Activated CD4-positive, alpha-beta T cell treated with anti-CD3 and anti-CD28 coated beads, Interleukin-2, amount 50 U/mL, for 24 hours (primary cell): ENCODE measurements around the gene RFX3.

ENCODE experiments used
- DNase-seq, 2 donors: peaks; one replicate each; pipeline ENCODE4 v3.0.0-alpha.2; 2020; ENCODE audit warnings: low read depth in 1 of 2, low spot score in 1 of 2

RFX3 gene

DNA sequence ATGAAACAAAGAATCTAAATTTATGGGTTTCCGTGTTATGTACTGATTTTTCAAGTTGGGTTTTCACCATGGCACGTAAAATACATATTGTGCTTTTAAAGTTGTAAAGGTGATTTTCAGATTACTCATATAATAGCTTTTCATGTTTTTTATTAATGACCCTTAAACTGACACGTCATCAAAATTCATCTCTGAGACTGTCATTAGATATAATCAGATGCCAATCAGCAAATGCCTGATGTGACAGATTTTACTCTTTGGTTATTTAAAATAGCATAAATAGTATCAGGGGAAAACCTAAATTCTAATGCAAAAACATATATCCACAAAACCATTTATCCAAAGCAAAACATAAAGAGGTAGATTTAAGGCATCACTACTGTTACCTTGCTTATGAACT, 11.0 kb downstream of the RFX3 start:
- DNase-seq: no peak

- DNase-seq: no peak
These were observed 12.5 kb downstream of the RFX3 start for GRCh38 chr9:3513265-3513818.

- no peak for DNase-seq
These were observed 14.2 kb downstream of the RFX3 start for GRCh38 chr9:3511551-3511950.

- DNase-seq: no peak
These were observed 15.0 kb downstream of the RFX3 start for GRCh38 chr9:3510796-3511195.

DNA sequence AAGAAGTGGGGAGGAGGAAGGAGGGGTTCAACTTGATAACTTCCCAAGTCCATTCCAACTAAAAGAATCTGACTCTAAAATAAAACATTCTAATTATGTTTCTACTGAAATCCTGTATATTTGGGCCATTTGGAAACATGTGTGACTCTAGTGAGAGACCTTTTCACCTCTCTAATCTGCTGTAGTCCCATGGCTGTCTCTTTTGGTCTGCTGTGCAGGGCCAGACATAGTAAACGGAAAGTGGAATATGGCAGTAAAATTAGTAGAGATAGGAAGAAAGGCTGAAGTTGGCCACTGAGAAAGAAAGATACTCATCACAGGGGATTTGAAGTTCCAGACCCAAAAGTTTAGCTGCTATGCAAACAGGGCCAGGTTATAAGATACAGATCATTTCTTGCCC, 15.9 kb downstream of the RFX3 start:
- no peak for DNase-seq

GRCh38 chr9:3508521-3509291, 17.1 kb downstream of the RFX3 start:
- no peak for DNase-seq

DNA sequence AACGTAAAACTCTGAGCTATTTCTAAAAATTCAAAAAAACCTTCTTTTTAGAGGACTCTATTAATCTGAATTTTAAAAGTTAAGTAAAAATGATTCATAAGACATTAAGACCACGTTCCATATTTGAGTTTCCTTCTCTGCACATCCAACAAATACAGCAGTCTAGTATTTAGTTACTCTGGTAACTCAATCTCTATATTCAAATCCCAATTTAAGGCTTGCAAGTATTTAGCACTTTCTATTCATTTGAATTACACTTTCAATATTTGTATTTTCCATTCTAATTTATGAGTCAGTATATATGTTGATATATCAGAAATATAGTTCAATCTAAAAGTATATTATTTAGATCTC, 17.7 kb downstream of the RFX3 start:
- no peak for DNase-seq

- DNase-seq: no peak
These were observed 18.3 kb downstream of the RFX3 start for GRCh38 chr9:3507395-3508077.

GRCh38 chr9:3506164-3506563, 19.6 kb downstream of the RFX3 start:
- no peak for DNase-seq

- no peak for DNase-seq
These were observed 23.0 kb downstream of the RFX3 start for GRCh38 chr9:3502560-3503398.

- no peak for DNase-seq
These were observed 25.8 kb downstream of the RFX3 start for GRCh38 chr9:3500044-3500443.

- no peak for DNase-seq
These were observed 27.1 kb downstream of the RFX3 start for GRCh38 chr9:3498691-3499090.

- DNase-seq: no peak
These were observed 27.9 kb downstream of the RFX3 start for GRCh38 chr9:3497857-3498256.

- DNase-seq: no peak
These were observed 28.4 kb downstream of the RFX3 start for GRCh38 chr9:3497401-3497800.

DNA sequence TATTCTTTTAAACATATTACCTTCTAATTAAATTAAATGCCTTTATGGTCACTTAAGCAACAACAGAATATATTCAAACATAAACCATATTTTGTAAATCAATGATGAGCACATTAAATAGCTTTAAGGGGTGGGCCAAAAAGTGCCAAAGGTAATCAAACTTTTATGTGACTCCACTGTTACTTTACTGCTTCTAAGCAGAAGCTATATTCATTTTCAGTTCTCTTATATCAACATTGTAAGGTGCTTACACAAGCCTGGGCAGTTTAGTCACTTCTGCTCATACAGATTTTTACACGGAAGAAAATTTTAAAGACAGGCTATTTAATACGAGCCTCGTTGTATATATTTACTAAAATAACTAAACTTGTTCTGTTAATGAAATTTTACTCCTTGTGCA, 29.9 kb downstream of the RFX3 start:
- DNase-seq: no peak

DNA sequence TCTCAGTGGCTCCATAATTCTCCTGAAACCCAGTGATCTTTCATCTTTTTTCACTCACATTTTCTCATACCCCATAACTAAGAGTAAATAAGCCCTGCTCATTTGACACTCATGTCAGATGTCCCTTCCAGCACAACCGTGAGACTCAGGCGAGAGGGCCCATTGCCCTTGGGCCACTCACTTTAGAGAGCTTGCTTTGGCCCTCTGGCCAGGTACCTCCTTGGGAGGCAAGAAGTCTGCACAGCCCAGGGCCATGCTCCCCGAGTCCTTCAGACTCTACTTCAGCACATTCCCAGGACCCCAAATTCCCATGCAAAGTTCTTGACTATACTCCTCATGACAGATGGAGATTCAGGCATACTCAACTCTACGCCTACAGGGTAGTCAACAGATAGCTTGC, 33.6 kb downstream of the RFX3 start:
- no peak for DNase-seq

DNA sequence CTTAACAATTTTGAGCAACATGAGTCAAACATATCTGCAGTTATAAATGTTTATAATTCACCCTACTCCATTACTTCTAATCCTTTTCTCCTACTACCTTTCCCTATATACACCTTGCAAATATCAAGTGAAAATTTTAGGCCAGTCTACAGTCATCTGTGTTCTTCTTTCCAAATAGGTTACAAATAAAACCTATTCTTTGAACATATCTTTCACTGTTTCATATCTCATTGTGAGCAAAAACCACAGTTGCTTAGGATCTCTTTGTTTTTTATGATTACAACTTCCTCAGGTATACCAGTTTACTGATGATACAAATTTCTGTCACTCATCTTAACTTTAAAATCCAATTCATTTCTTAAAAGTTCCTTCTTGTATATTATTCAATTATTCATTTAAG, 34.4 kb downstream of the RFX3 start:
- DNase-seq: no peak

- no peak for DNase-seq
These were observed 34.8 kb downstream of the RFX3 start for GRCh38 chr9:3490957-3491356.

DNA sequence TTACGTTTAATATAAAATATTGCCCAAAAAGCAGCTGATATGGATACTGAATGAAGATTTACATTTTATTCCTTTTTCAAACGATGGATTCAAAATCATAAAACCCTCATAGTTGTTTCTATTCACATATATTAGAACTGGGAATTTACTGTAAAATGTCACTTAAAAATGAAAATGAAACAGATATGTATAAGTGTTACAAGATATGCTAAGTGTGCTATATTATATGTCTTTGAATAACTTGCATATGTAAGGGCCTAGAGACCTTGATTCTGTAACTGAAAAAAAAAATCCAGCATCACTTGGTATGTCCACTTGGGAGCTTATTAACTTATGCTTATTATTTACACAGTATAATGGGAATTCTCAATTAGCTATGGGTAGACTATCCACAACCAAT, 43.2 kb downstream of the RFX3 start:
- DNase-seq: no peak

GRCh38 chr9:3480353-3480655, 45.5 kb downstream of the RFX3 start:
- no peak for DNase-seq

DNA sequence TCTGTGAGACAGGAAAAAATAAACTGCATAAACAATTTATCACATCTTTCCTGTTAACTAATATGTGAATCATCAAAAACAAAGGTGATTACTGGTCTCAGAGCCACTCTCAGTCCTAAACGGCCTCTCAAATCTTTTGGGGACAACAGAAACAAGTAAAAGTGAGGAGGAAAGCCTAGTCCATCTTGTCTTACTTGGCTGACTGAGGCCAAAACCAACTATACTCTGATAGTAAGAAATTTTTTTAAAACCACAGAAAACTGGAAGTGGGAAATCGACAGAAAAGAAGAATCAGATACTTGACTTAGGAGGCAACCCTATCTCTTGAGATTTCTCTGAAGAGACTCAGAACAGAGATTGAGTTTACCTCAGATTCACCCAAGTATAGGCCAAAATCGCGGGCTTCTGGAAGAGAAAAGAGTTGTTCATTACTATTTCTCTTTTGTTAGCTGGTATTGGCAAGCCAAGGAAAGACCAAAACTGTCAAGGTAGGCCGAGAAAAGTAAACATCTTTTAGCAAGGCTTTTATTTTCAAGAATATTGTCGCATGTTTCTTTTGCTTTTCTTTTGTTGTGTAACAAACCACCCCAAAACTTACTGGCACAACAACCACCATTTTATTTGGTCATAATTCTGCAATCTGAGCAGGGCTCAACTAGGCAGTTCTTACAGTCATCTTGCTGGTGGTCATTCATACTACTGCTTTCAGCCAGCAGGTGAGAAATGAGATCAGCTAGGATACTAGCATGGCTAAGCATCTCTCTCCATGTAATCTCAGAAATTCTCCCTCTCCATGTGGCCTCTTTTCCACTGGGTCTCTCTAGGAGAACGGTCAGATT, 46.1 kb downstream of the RFX3 start:
- DNase-seq: no peak
